HG03469 (cell line): Measurements from ENCODE around the gene MYO1F.

Source experiments
- ATAC-seq: cut with Tn5 transposase; IDR thresholded peaks from one replicate; pipeline ENCODE4 v1.9.1; 2021; ENCODE audit warnings: mild to moderate bottlenecking, moderate library complexity, moderate number of reproducible peaks; ENCODE audit not compliant: unreplicated experiment

MYO1F gene

GRCh38 chr19:8499048-8499833, 78.0 kb downstream of the MYO1F start:
- ATAC-seq = no peak

GRCh38 chr19:8498295-8498694, 78.9 kb downstream of the MYO1F start:
- no peak for ATAC-seq

- ATAC-seq = no peak
Observed at GRCh38 chr19:8494158-8494557, 83.1 kb downstream of the MYO1F start.

GRCh38 chr19:8491574-8491973, 85.7 kb downstream of the MYO1F start:
- no peak for ATAC-seq

GRCh38 chr19:8490873-8491272, 86.4 kb downstream of the MYO1F start:
- no peak for ATAC-seq

- no peak for ATAC-seq
Observed at GRCh38 chr19:8490395-8490760, 86.9 kb downstream of the MYO1F start.

- ATAC-seq = no peak
Observed at GRCh38 chr19:8489561-8490394, 87.5 kb downstream of the MYO1F start.

- ATAC-seq = no peak
Observed at GRCh38 chr19:8488365-8488764, 88.9 kb downstream of the MYO1F start.

- peak; percentile 43 for ATAC-seq
Observed at GRCh38 chr19:8487137-8487851, 89.9 kb downstream of the MYO1F start.

GRCh38 chr19:8486661-8487136, 90.5 kb downstream of the MYO1F start:
- ATAC-seq = no peak

- no peak for ATAC-seq
Observed at GRCh38 chr19:8485561-8486371, 91.5 kb downstream of the MYO1F start.

- ATAC-seq = no peak
Observed at GRCh38 chr19:8484331-8484894, 92.8 kb downstream of the MYO1F start.

- ATAC-seq = no peak
Observed at GRCh38 chr19:8483165-8483564, 94.1 kb downstream of the MYO1F start.

GRCh38 chr19:8482696-8483095, 94.5 kb downstream of the MYO1F start:
- no peak for ATAC-seq

- no peak for ATAC-seq
Observed at GRCh38 chr19:8481616-8482015, 95.6 kb downstream of the MYO1F start.

- ATAC-seq = no peak
Observed at GRCh38 chr19:8481201-8481600, 96.0 kb downstream of the MYO1F start.

GRCh38 chr19:8478598-8478997, 98.6 kb downstream of the MYO1F start:
- no peak for ATAC-seq

- no peak for ATAC-seq
Observed at GRCh38 chr19:8477889-8478288, 99.4 kb downstream of the MYO1F start.

GRCh38 chr19:8476524-8476923, 100.7 kb downstream of the MYO1F start:
- no peak for ATAC-seq

GRCh38 chr19:8475005-8475404, 102.2 kb downstream of the MYO1F start:
- no peak for ATAC-seq
